Effector CD8-positive, alpha-beta T cell (primary cell): ENCODE data around the gene PPP1R1B.

Experiments
- DNase-seq: peaks from one replicate; lab custom pipeline; 2025; lab: John Stamatoyannopoulos, UW

The PPP1R1B gene

GRCh38 chr17:39683295-39683939 lies 56.7 kb downstream of the PPP1R1B start:
- DNase-seq = no peak

- no peak for DNase-seq
Measured at GRCh38 chr17:39684369-39685192, 57.8 kb downstream of the PPP1R1B start.
